Activated CD4-positive, alpha-beta T cell treated with anti-CD3 and anti-CD28 coated beads for 36 hours (primary cell): Measurements from ENCODE around the gene CCSER2. TPM values are rescaled to one million over a fixed set of nuclear protein-coding genes. Genes with fewer than 3 reads are reported as not detected.

Experiments used
- ATAC-seq: fragments of 200-7000 bp; cut with Tn5 transposase; one replicate; pipeline ENCODE4 v1.10.0; 2021; ENCODE audit warnings: mild to moderate bottlenecking, moderate library complexity
- CTCF ChIA-PET: fragments of 350-600 bp; sonication (Branson Sonifier 250); formaldehyde crosslinking; loops from one replicate; lab custom pipeline; 2021; ENCODE audit warnings: antibody characterized with exemption; lab: Charles Lee
- POLR2A ChIA-PET: fragments of 350-600 bp; sonication (Branson Sonifier 250); formaldehyde crosslinking; loops from one replicate; lab custom pipeline; 2021; ENCODE audit warnings: antibody characterized with exemption, inconsistent platforms; lab: Charles Lee
- DNase-seq: peaks from one replicate; pipeline ENCODE4 v3.0.0-alpha.2; 2020
- H3K27ac Mint-ChIP-seq: one replicate; pipeline ENCODE4 v1.8.0; 2021; ENCODE audit warnings: mixed read lengths
- H3K27me3 Mint-ChIP-seq: one replicate; pipeline ENCODE4 v1.8.0; 2021; ENCODE audit warnings: mixed read lengths
- H3K36me3 Mint-ChIP-seq: one replicate; pipeline ENCODE4 v1.8.0; 2021; ENCODE audit warnings: low read depth, mixed read lengths
- H3K4me1 Mint-ChIP-seq: one replicate; pipeline ENCODE4 v1.8.0; 2021; ENCODE audit warnings: mixed read lengths
- H3K4me3 Mint-ChIP-seq: one replicate; pipeline ENCODE4 v1.8.0; 2021; ENCODE audit warnings: mild to moderate bottlenecking, moderate library complexity, mixed read lengths
- H3K9me3 Mint-ChIP-seq: one replicate; pipeline ENCODE4 v1.8.0; 2021; ENCODE audit warnings: low read depth, mixed read lengths
- intact Hi-C, 2 experiments: fragments of 100-400 bp; cut with DNase I in 1 of 2; cut with micrococcal nuclease in 1 of 2; formaldehyde crosslinking; loops; one replicate each; pipeline versions ENCODE4 v1.14.2 to v1.15.1; 2022 to 2024; cut with DNase I, micrococcal nuclease
- total RNA-seq, 2 experiments: library from RNA; stranded (reverse); gene quantifications; one replicate each; pipeline ENCODE4 v1.2.3, GENCODE V29; 2021

CCSER2 gene
- total RNA-seq, 2 experiments from 2014 or later, result 61.2 to 85.2 TPM

- ATAC-seq (no peak), DNase-seq (no peak)
- intact Hi-C loops, result loop anchor here in 1 of 2 experiments (10.0 kb wide), 1 partner anchor 172 kb away; no protein-coding TSS in a partner anchor
- no peak overlapping the region for H3K27ac Mint-ChIP-seq
- H3K4me3 Mint-ChIP-seq, result no peak overlapping the region
- ChIA-PET CTCF (interaction anchor here (0.7 to 1.8 kb wide), 4 partner anchors 9 to 394 kb away, joined by 3 to 7 read pairs (median 4); no protein-coding TSS in a partner anchor), POLR2A (no interaction called here)
- H3K36me3 Mint-ChIP-seq, result no peaks in the 10 kb centered on the region
- H3K4me1 Mint-ChIP-seq, result peaks cover 4% of the 10 kb centered on the region
- H3K9me3 Mint-ChIP-seq, result no peaks in the 10 kb centered on the region
- peaks cover 18% of the 10 kb centered on the region for H3K27me3 Mint-ChIP-seq
Observed at GRCh38 chr10:84542522-84543490, 214.4 kb downstream of the CCSER2 start.

GRCh38 chr10:84543948-84544347 lies 215.6 kb downstream of the CCSER2 start:
- Mint-ChIP-seq H3K27ac (no peak overlapping the region), H3K36me3 (no peaks in the 10 kb centered on the region), H3K9me3 (no peaks in the 10 kb centered on the region), H3K4me3 (no peak overlapping the region), H3K27me3 (peaks cover 20% of the 10 kb centered on the region), H3K4me1 (peaks cover 4% of the 10 kb centered on the region)
- intact Hi-C loops, result loop anchor here in 1 of 2 experiments (10.0 kb wide), 1 partner anchor 171 kb away; no protein-coding TSS in a partner anchor
- POLR2A ChIA-PET, result no interaction called here
- ATAC-seq (no peak), DNase-seq (no peak)
- CTCF ChIA-PET, result interaction anchor here (0.6 to 1.0 kb wide), 2 partner anchors 49 to 210 kb away, joined by 3 to 5 read pairs; no protein-coding TSS in a partner anchor

GRCh38 chr10:84545651-84546050 lies 217.3 kb downstream of the CCSER2 start:
- Mint-ChIP-seq H3K9me3 (no peaks in the 10 kb centered on the region), H3K36me3 (no peaks in the 10 kb centered on the region), H3K27me3 (peaks cover 23% of the 10 kb centered on the region), H3K27ac (no peak overlapping the region), H3K4me1 (peaks cover 4% of the 10 kb centered on the region), H3K4me3 (no peak overlapping the region)
- intact Hi-C loops, result loop anchor here in 1 of 2 experiments (10.0 kb wide), 1 partner anchor 169 kb away; no protein-coding TSS in a partner anchor
- no peak for DNase-seq
- no peak for ATAC-seq
- CTCF ChIA-PET, result interaction anchor here (0.7 to 1.5 kb wide), 2 partner anchors 115 to 417 kb away, joined by 3 read pairs; no protein-coding TSS in a partner anchor
- POLR2A ChIA-PET, result no interaction called here

GRCh38 chr10:84546609-84547008 lies 218.2 kb downstream of the CCSER2 start:
- H3K9me3 Mint-ChIP-seq, result no peaks in the 10 kb centered on the region
- DNase-seq (no peak), ATAC-seq (no peak)
- no peaks in the 10 kb centered on the region for H3K4me1 Mint-ChIP-seq
- H3K4me3 Mint-ChIP-seq, result no peak overlapping the region
- CTCF ChIA-PET, result interaction anchor here (1.5 to 8.7 kb wide), 2 partner anchors 9 to 116 kb away, joined by 3 to 71 read pairs; no protein-coding TSS in a partner anchor
- intact Hi-C loops, result loop anchor here in 1 of 2 experiments (10.0 kb wide), 1 partner anchor 168 kb away; no protein-coding TSS in a partner anchor
- peaks cover 16% of the 10 kb centered on the region for H3K27me3 Mint-ChIP-seq
- no peak overlapping the region for H3K27ac Mint-ChIP-seq
- POLR2A ChIA-PET, result no interaction called here
- no peaks in the 10 kb centered on the region for H3K36me3 Mint-ChIP-seq

- peaks cover 7% of the 10 kb centered on the region for H3K27me3 Mint-ChIP-seq
- H3K4me1 Mint-ChIP-seq, result no peaks in the 10 kb centered on the region
- H3K27ac Mint-ChIP-seq, result no peak overlapping the region
- ChIA-PET CTCF (interaction anchor here (1.3 to 8.7 kb wide), 3 partner anchors 10 to 300 kb away, joined by 3 to 71 read pairs (median 3); no protein-coding TSS in a partner anchor), POLR2A (no interaction called here)
- intact Hi-C loops, result loop anchor here in 1 of 2 experiments (10.0 kb wide), 1 partner anchor 167 kb away; no protein-coding TSS in a partner anchor
- no peaks in the 10 kb centered on the region for H3K36me3 Mint-ChIP-seq
- no peak for ATAC-seq
- no peak for DNase-seq
- no peak overlapping the region for H3K4me3 Mint-ChIP-seq
- no peaks in the 10 kb centered on the region for H3K9me3 Mint-ChIP-seq
Observed at GRCh38 chr10:84547616-84548015, 219.2 kb downstream of the CCSER2 start.

- POLR2A ChIA-PET, result no interaction called here
- Mint-ChIP-seq H3K27ac (no peak overlapping the region), H3K4me1 (no peaks in the 10 kb centered on the region), H3K36me3 (no peaks in the 10 kb centered on the region), H3K4me3 (no peak overlapping the region), H3K9me3 (no peaks in the 10 kb centered on the region), H3K27me3 (peaks cover 7% of the 10 kb centered on the region)
- CTCF ChIA-PET, result interaction anchor here (0.7 to 8.7 kb wide), 7 partner anchors 9 to 1882 kb away, joined by 3 to 71 read pairs (median 3); no protein-coding TSS in a partner anchor
- DNase-seq (peak; percentile 49), ATAC-seq (peak; percentile 76)
- intact Hi-C loops, result loop anchor here in 1 of 2 experiments (10.0 kb wide), 1 partner anchor 166 kb away; no protein-coding TSS in a partner anchor
Observed at GRCh38 chr10:84548869-84549268, 220.5 kb downstream of the CCSER2 start.

GRCh38 chr10:84549368-84550165 lies 221.2 kb downstream of the CCSER2 start:
- Mint-ChIP-seq H3K27ac (no peak overlapping the region), H3K4me3 (no peak overlapping the region), H3K4me1 (no peaks in the 10 kb centered on the region), H3K27me3 (peaks cover 7% of the 10 kb centered on the region), H3K36me3 (no peaks in the 10 kb centered on the region), H3K9me3 (no peaks in the 10 kb centered on the region)
- CTCF ChIA-PET, result interaction anchor here (0.6 to 8.7 kb wide), 7 partner anchors 8 to 302 kb away, joined by 3 to 71 read pairs (median 3); no protein-coding TSS in a partner anchor
- POLR2A ChIA-PET, result no interaction called here
- intact Hi-C loops, result loop anchor here in 1 of 2 experiments (10.0 kb wide), 1 partner anchor 165 kb away; no protein-coding TSS in a partner anchor
- no peak for DNase-seq
- ATAC-seq, result no peak

GRCh38 chr10:84550756-84551436 lies 222.5 kb downstream of the CCSER2 start:
- H3K27ac Mint-ChIP-seq, result no peak overlapping the region
- POLR2A ChIA-PET, result no interaction called here
- H3K9me3 Mint-ChIP-seq, result no peaks in the 10 kb centered on the region
- CTCF ChIA-PET, result interaction anchor here (1.0 to 8.7 kb wide), 3 partner anchors 13 to 286 kb away, joined by 4 to 71 read pairs (median 6); no protein-coding TSS in a partner anchor
- no peak overlapping the region for H3K4me3 Mint-ChIP-seq
- H3K36me3 Mint-ChIP-seq, result no peaks in the 10 kb centered on the region
- no peak for DNase-seq
- H3K27me3 Mint-ChIP-seq, result peaks cover 7% of the 10 kb centered on the region
- no peaks in the 10 kb centered on the region for H3K4me1 Mint-ChIP-seq
- ATAC-seq, result no peak
- intact Hi-C loops, result no loop called here

- Mint-ChIP-seq H3K27ac (no peak overlapping the region), H3K4me3 (no peak overlapping the region), H3K9me3 (no peaks in the 10 kb centered on the region), H3K36me3 (no peaks in the 10 kb centered on the region), H3K4me1 (no peaks in the 10 kb centered on the region), H3K27me3 (peaks cover 7% of the 10 kb centered on the region)
- ChIA-PET POLR2A (no interaction called here), CTCF (interaction anchor here (0.7 to 8.7 kb wide), 4 partner anchors 9 to 337 kb away, joined by 3 to 71 read pairs (median 5); no protein-coding TSS in a partner anchor)
- DNase-seq, result no peak
- no peak for ATAC-seq
- intact Hi-C loops, result no loop called here
Observed at GRCh38 chr10:84551437-84552120, 223.2 kb downstream of the CCSER2 start.

- Mint-ChIP-seq H3K27me3 (peaks cover 7% of the 10 kb centered on the region), H3K4me3 (no peak overlapping the region), H3K36me3 (no peaks in the 10 kb centered on the region), H3K4me1 (no peaks in the 10 kb centered on the region), H3K27ac (no peak overlapping the region), H3K9me3 (no peaks in the 10 kb centered on the region)
- POLR2A ChIA-PET, result no interaction called here
- ATAC-seq (no peak), DNase-seq (no peak)
- intact Hi-C loops, result no loop called here
- CTCF ChIA-PET, result interaction anchor here (8.7 kb wide), 1 partner anchor 15 kb away, joined by 71 read pairs; no protein-coding TSS in a partner anchor
Observed at GRCh38 chr10:84552478-84552877, 224.1 kb downstream of the CCSER2 start.
